IMR-90 (cell line): ENCODE measurements around the gene ARNT2. TPM values are rescaled to one million over a fixed set of nuclear protein-coding genes. Genes with fewer than 3 reads are reported as not detected.

ENCODE experiments used
- ATAC-seq: fragments of 200-7000 bp; cut with Tn5 transposase; 2 replicates; pipeline ENCODE4 v1.9.1; 2020; ENCODE audit warnings: low read depth, mild to moderate bottlenecking, moderate library complexity
- BruUV-seq: library from RNA; stranded (reverse); fragments of 400-500 nt; replicated peaks from 2 replicates; lab custom pipeline; 2021; lab: Mats Ljungman, UMichigan
- CTCF ChIA-PET: fragments of 300-600 bp; formaldehyde crosslinking; extraction: SDS; loops from one replicate; lab custom pipeline; 2021; ENCODE audit warnings: antibody characterized with exemption; lab: Yijun Ruan, JAX
- POLR2A ChIA-PET: fragments of 300-600 bp; sonication (Branson Sonifier 250); formaldehyde crosslinking; loops from one replicate; lab custom pipeline; 2022; ENCODE audit warnings: antibody characterized with exemption; ENCODE audit not compliant: unreplicated experiment; lab: Charles Lee
- DNase-seq: peaks from one replicate; pipeline ENCODE4 v3.0.0; 2013
- H2AFZ ChIP-seq: replicated peaks from 2 replicates; pipeline ENCODE3; 2013; ENCODE audit warnings: low read length, mild to moderate bottlenecking; ENCODE audit not compliant: poor library complexity
- H2AK5ac ChIP-seq: 2 replicates; pipeline ENCODE4 v1.6.1; 2013; ENCODE audit warnings: low read depth, low read length, inconsistent platforms
- H2AK9ac ChIP-seq: replicated peaks from 2 replicates; pipeline ENCODE3; 2013; ENCODE audit warnings: mild to moderate bottlenecking, low read depth, low read length, moderate library complexity; ENCODE audit not compliant: poor library complexity
- H2BK120ac ChIP-seq: 2 replicates; pipeline ENCODE4 v1.6.1; 2013; ENCODE audit warnings: low read depth, low read length, inconsistent platforms
- H2BK15ac ChIP-seq: 3 replicates; pipeline ENCODE4 v1.6.1; 2013; ENCODE audit warnings: low read depth, low read length, inconsistent platforms
- H2BK20ac ChIP-seq: 2 replicates; pipeline ENCODE4 v1.6.1; 2013; ENCODE audit warnings: low read depth, mild to moderate bottlenecking, inconsistent platforms, low read length, moderate library complexity
- H2BK5ac ChIP-seq: 2 replicates; pipeline ENCODE4 v1.6.1; 2013; ENCODE audit warnings: mild to moderate bottlenecking, low read depth, low read length, inconsistent platforms; ENCODE audit not compliant: poor library complexity, severe bottlenecking
- H3K14ac ChIP-seq: replicated peaks from 2 replicates; pipeline ENCODE4 v1.6.1; 2013; ENCODE audit warnings: low read depth, low read length, inconsistent platforms
- H3K18ac ChIP-seq: 2 replicates; pipeline ENCODE4 v1.6.1; 2013; ENCODE audit warnings: low read depth, low read length, control low read depth
- H3K23ac ChIP-seq: 2 replicates; pipeline ENCODE4 v1.6.1; 2013; ENCODE audit warnings: low read depth, low read length, inconsistent platforms
- H3K27ac ChIP-seq: 2 replicates; pipeline ENCODE4 v1.5.1; 2013; ENCODE audit warnings: mild to moderate bottlenecking, control low read depth, low read length; ENCODE audit not compliant: insufficient read depth
- H3K27me3 ChIP-seq: 2 replicates; pipeline ENCODE4 v1.6.1; 2013; ENCODE audit warnings: low read length; ENCODE audit not compliant: control insufficient read depth, insufficient read depth
- H3K36me3 ChIP-seq: 2 replicates; pipeline ENCODE4 v1.6.1; 2013; ENCODE audit warnings: low read length, mixed read lengths; ENCODE audit not compliant: control insufficient read depth, insufficient read depth
- H3K4ac ChIP-seq: 2 replicates; pipeline ENCODE4 v1.6.1; 2013; ENCODE audit warnings: low read depth, low read length, inconsistent platforms
- H3K4me1 ChIP-seq: 2 replicates; pipeline ENCODE4 v1.6.1; 2013; ENCODE audit warnings: low read length, mixed read lengths; ENCODE audit not compliant: control insufficient read depth, insufficient read depth
- H3K4me2 ChIP-seq: 2 replicates; pipeline ENCODE4 v1.6.1; 2013; ENCODE audit warnings: low read depth, mild to moderate bottlenecking, control low read depth, low read length, moderate library complexity
- H3K4me3 ChIP-seq: 2 replicates; pipeline ENCODE4 v1.5.1; 2013; ENCODE audit warnings: low read depth, mild to moderate bottlenecking, control low read depth, low read length, moderate library complexity; ENCODE audit not compliant: insufficient read depth
- H3K56ac ChIP-seq: 2 replicates; pipeline ENCODE4 v1.6.1; 2013; ENCODE audit warnings: low read length, inconsistent platforms; ENCODE audit not compliant: insufficient read depth; ENCODE audit errors: extremely low read depth
- H3K79me1 ChIP-seq, 2 experiments: 2 replicates each; pipeline ENCODE4 v1.6.1; 2013; ENCODE audit warnings: low read length in 2 of 2, inconsistent platforms in 1 of 2, low read depth in 1 of 2
- H3K9ac ChIP-seq: 2 replicates; pipeline ENCODE4 v1.6.1; 2013; ENCODE audit warnings: low read depth, low read length, control low read depth
- H3K9me1 ChIP-seq: 2 replicates; pipeline ENCODE4 v1.6.1; 2013; ENCODE audit warnings: low read length, inconsistent platforms; ENCODE audit not compliant: insufficient read depth
- H3K9me3 ChIP-seq: 2 replicates; pipeline ENCODE4 v1.6.1; 2013; ENCODE audit warnings: low read length; ENCODE audit not compliant: control insufficient read depth, insufficient read depth
- H4K20me1 ChIP-seq: 2 replicates; pipeline ENCODE4 v1.6.1; 2013; ENCODE audit warnings: low read length, inconsistent platforms; ENCODE audit not compliant: insufficient read depth
- H4K5ac ChIP-seq: 2 replicates; pipeline ENCODE4 v1.6.1; 2013; ENCODE audit warnings: mild to moderate bottlenecking, low read depth, low read length, control low read depth
- H4K8ac ChIP-seq, 2 experiments: 2 replicates each; pipeline ENCODE4 v1.6.1; 2013; ENCODE audit warnings: low read depth in 2 of 2, low read length in 2 of 2, control low read depth in 1 of 2, inconsistent platforms in 1 of 2
- H4K91ac ChIP-seq: 2 replicates; pipeline ENCODE4 v1.6.1; 2013; ENCODE audit warnings: low read depth, low read length, inconsistent platforms; ENCODE audit not compliant: insufficient read depth
- BHLHE40 ChIP-seq: fragments of 150-350 bp; IDR thresholded peaks from 2 replicates; pipeline ENCODE4 v1.6.1; 2016; ENCODE audit warnings: mild to moderate bottlenecking, low read depth, low read length
- CEBPB ChIP-seq: IDR thresholded peaks from 2 replicates; pipeline ENCODE4 v1.6.1; 2012; ENCODE audit warnings: low read depth, low read length, improper control_type of control experiment
- CHD1 ChIP-seq: IDR thresholded peaks from 2 replicates; pipeline ENCODE4 v1.6.1; 2012; ENCODE audit warnings: low read depth, low read length, improper control_type of control experiment
- CTCF ChIP-seq: conservative IDR thresholded peaks from 2 replicates; pipeline ENCODE4 v1.5.1; 2012; ENCODE audit warnings: mild to moderate bottlenecking, low read depth, low read length, improper control_type of control experiment
- ELK1 ChIP-seq: fragments of 150-350 bp; IDR thresholded peaks from 2 replicates; pipeline ENCODE4 v1.6.1; 2016; ENCODE audit warnings: low read depth, mild to moderate bottlenecking, low read length, moderate library complexity, borderline replicate concordance
- FOS ChIP-seq: fragments of 150-350 bp; IDR thresholded peaks from 2 replicates; pipeline ENCODE4 v1.6.1; 2016; ENCODE audit warnings: low read depth, low read length
- MAFK ChIP-seq: IDR thresholded peaks from 2 replicates; pipeline ENCODE4 v1.6.1; 2012; ENCODE audit warnings: low read depth, low read length, improper control_type of control experiment
- MAZ ChIP-seq: IDR thresholded peaks from 2 replicates; pipeline ENCODE4 v1.6.1; 2012; ENCODE audit warnings: low read depth, mild to moderate bottlenecking, low read length, improper control_type of control experiment, moderate library complexity, borderline replicate concordance
- MXI1 ChIP-seq: IDR thresholded peaks from 2 replicates; pipeline ENCODE4 v1.6.1; 2012; ENCODE audit warnings: low read depth, mild to moderate bottlenecking, low read length, moderate library complexity, borderline replicate concordance
- NFE2L2 ChIP-seq: fragments of 150-350 bp; IDR thresholded peaks from 2 replicates; pipeline ENCODE4 v1.6.1; 2016; ENCODE audit warnings: low read depth, mild to moderate bottlenecking, low read length
- POLR2A ChIP-seq: IDR thresholded peaks from 2 replicates; pipeline ENCODE4 v1.6.1; 2012; ENCODE audit warnings: mild to moderate bottlenecking, low read depth, low read length
- RAD21 ChIP-seq: IDR thresholded peaks from 2 replicates; pipeline ENCODE4 v1.6.1; 2012; ENCODE audit warnings: low read length, improper control_type of control experiment
- RFX5 ChIP-seq: IDR thresholded peaks from 2 replicates; pipeline ENCODE4 v1.8.0; 2012; ENCODE audit warnings: low read depth, mild to moderate bottlenecking, low read length, moderate library complexity
- SMC3 ChIP-seq: fragments of 150-350 bp; IDR thresholded peaks from 2 replicates; pipeline ENCODE4 v1.6.1; 2016; ENCODE audit warnings: low read depth, mild to moderate bottlenecking, antibody characterized with exemption, low read length, moderate library complexity
- USF2 ChIP-seq: fragments of 150-350 bp; IDR thresholded peaks from 2 replicates; pipeline ENCODE4 v1.6.1; 2017; ENCODE audit warnings: mild to moderate bottlenecking, antibody characterized with exemption, low read length, low read depth
- WGBS, 2 experiments: methylation state at CpG; one replicate each; pipeline versions ENCODE4 v1.1.5 to v1.1.7; 2013; ENCODE audit warnings: missing lambda C conversion rate in 2 of 2; ENCODE audit not compliant: insufficient read length in 1 of 2; ENCODE audit errors: extremely low coverage in 2 of 2; 5-methylcytosine and 5-hydroxymethylcytosine counted together
- dilution Hi-C: fragments of 300-500 bp; cut with HindIII; formaldehyde crosslinking; loops from one replicate; pipeline ENCODE4 v1.14.3; 2018; ENCODE audit warnings: low sequenced_read_pairs; ENCODE audit not compliant: unreplicated experiment
- in situ Hi-C: fragments of 300-500 bp; cut with MboI; formaldehyde crosslinking; loops from 3 replicates; pipeline ENCODE4 v1.14.3; 2019; ENCODE audit warnings: low sequenced_read_pairs, inconsistent platforms, mixed read lengths
- intact Hi-C: fragments of 100-400 bp; cut with micrococcal nuclease; formaldehyde crosslinking; loops from 2 replicates; pipeline ENCODE4 v1.10.0; 2022
- polyA plus RNA-seq, 3 experiments: library from polyadenylated mRNA; depleted of rRNA; stranded (reverse); fragments of >200 nt; gene quantifications; 2 replicates each; pipeline ENCODE4 v1.2.3, GENCODE V29; 2012; ENCODE audit warnings: low replicate concordance in 1 of 3
- total RNA-seq: library from RNA; depleted of rRNA; stranded (reverse); fragments of >200 nt; gene quantifications from 2 replicates; pipeline ENCODE4 v1.2.3, GENCODE V29; 2012

Gene ARNT2
- total and polyA plus RNA-seq, 2 of the 4 experiments (the other 2 are of a cell fraction): 18.2 to 19.0 TPM

- Histone ChIP-seq H3K4me3 (no peak overlapping the region), H3K56ac (no peak overlapping the region), H3K4me2 (no peak overlapping the region), H3K27me3 (peaks cover 2% of the 10 kb centered on the region; the same call in 1 of the 2 replicates), H4K5ac (no peak overlapping the region), H3K79me1 (no peaks in the 10 kb centered on the region), H3K4me1 (peaks cover 2% of the 10 kb centered on the region; the same call in 1 of the 2 replicates), H3K9me1 (no peaks in the 10 kb centered on the region), H2BK5ac (no peak overlapping the region), H2AK9ac (no peak overlapping the region), H3K9me3 (no peaks in the 10 kb centered on the region), H3K9ac (no peak overlapping the region), H2BK120ac (no peak overlapping the region), H3K18ac (no peak overlapping the region), H4K91ac (no peak overlapping the region), H3K4ac (no peak overlapping the region), H3K23ac (no peak overlapping the region), H2AFZ (no peak overlapping the region), H2BK20ac (no peak overlapping the region), H4K8ac (no peak overlapping the region), H4K20me1 (no peaks in the 10 kb centered on the region), H2AK5ac (no peak overlapping the region), H3K14ac (no peak overlapping the region), H2BK15ac (no peak overlapping the region), H3K27ac (no peak overlapping the region), H3K36me3 (no peaks in the 10 kb centered on the region)
- in situ Hi-C loops: no loop called here
- no CpG with 5 or more reads among the region's 7 CpGs for WGBS, 2 experiments
- ChIA-PET POLR2A (no interaction called here), CTCF (interaction anchor here (0.6 kb wide), 1 partner anchor 327 kb away, joined by 3 read pairs; no protein-coding TSS in a partner anchor)
- no peak for ATAC-seq
- TF ChIP-seq SMC3 (no peak), RAD21 (no peak), FOS (no peak), CTCF (no peak), MXI1 (no peak), POLR2A (no peak), MAZ (no peak), CEBPB (no peak), CHD1 (no peak), ELK1 (no peak), USF2 (no peak), RFX5 (no peak), MAFK (no peak), BHLHE40 (no peak), NFE2L2 (no peak)
- intact Hi-C loops: no loop called here
- no TSS peak for BruUV-seq
- DNase-seq: no peak
- dilution Hi-C loops: no loop called here
Measured at GRCh38 chr15:80630981-80631380, 226.8 kb downstream of the ARNT2 start.
